Astrocyte (in vitro differentiated cells and primary cell): ENCODE data around the gene FRYL. TPM values are rescaled to one million over a fixed set of nuclear protein-coding genes. Genes with fewer than 3 reads are reported as not detected.

Experiments used
- DNase-seq: peaks from one replicate; pipeline ENCODE4 v3.0.0-alpha.2; 2010; ENCODE audit warnings: low read depth
- FAIRE-seq: peaks from 2 replicates; lab custom pipeline; 2011; peaks lifted over from hg19 to GRCh38; lab: Jason Lieb, UNC
- H2AFZ ChIP-seq: 2 replicates; pipeline ENCODE4 v1.6.0; 2012; ENCODE audit warnings: low read depth, low read length, inconsistent platforms
- H3K27ac ChIP-seq: 2 replicates; pipeline ENCODE4 v1.5.1; 2011; ENCODE audit warnings: low read depth, low read length, inconsistent platforms
- H3K27me3 ChIP-seq: 2 replicates; pipeline ENCODE4 v1.6.0; 2011; ENCODE audit warnings: low read length, inconsistent platforms; ENCODE audit not compliant: insufficient read depth
- H3K36me3 ChIP-seq: 2 replicates; pipeline ENCODE4 v1.5.1; 2011; ENCODE audit warnings: low read length, inconsistent platforms; ENCODE audit not compliant: insufficient read depth
- H3K4me1 ChIP-seq: 2 replicates; pipeline ENCODE4 v1.5.1; 2011; ENCODE audit warnings: low read length, inconsistent platforms; ENCODE audit not compliant: insufficient read depth
- H3K4me2 ChIP-seq: 2 replicates; pipeline ENCODE4 v1.6.0; 2012; ENCODE audit warnings: low read length, inconsistent platforms
- H3K4me3 ChIP-seq: 2 replicates; pipeline ENCODE4 v1.5.1; 2011; ENCODE audit warnings: low read depth, mild to moderate bottlenecking, low read length, inconsistent platforms; ENCODE audit not compliant: insufficient read depth
- H3K79me2 ChIP-seq: 2 replicates; pipeline ENCODE4 v1.6.0; 2012; ENCODE audit warnings: mild to moderate bottlenecking, low read length, inconsistent platforms; ENCODE audit not compliant: insufficient read depth
- H3K9ac ChIP-seq: 2 replicates; pipeline ENCODE4 v1.6.0; 2012; ENCODE audit warnings: mild to moderate bottlenecking, low read length, inconsistent platforms
- H3K9me3 ChIP-seq: 2 replicates; pipeline ENCODE4 v1.5.1; 2012; ENCODE audit warnings: low read depth, mild to moderate bottlenecking, low read length, inconsistent platforms; ENCODE audit not compliant: insufficient read depth
- H4K20me1 ChIP-seq: 2 replicates; pipeline ENCODE4 v1.6.0; 2012; ENCODE audit warnings: low read length, inconsistent platforms; ENCODE audit not compliant: insufficient read depth
- H3K27ac Mint-ChIP-seq: one replicate; pipeline ENCODE4 v1.8.0; 2021; ENCODE audit warnings: mild to moderate bottlenecking, mixed read lengths; ENCODE audit not compliant: unreplicated experiment
- H3K27me3 Mint-ChIP-seq: one replicate; pipeline ENCODE4 v1.8.0; 2021; ENCODE audit warnings: low read depth, mixed read lengths; ENCODE audit not compliant: unreplicated experiment
- H3K36me3 Mint-ChIP-seq: one replicate; pipeline ENCODE4 v1.8.0; 2021; ENCODE audit warnings: low read depth, mixed read lengths; ENCODE audit not compliant: unreplicated experiment
- H3K4me1 Mint-ChIP-seq: one replicate; pipeline ENCODE4 v1.8.0; 2021; ENCODE audit warnings: low read depth, mixed read lengths; ENCODE audit not compliant: unreplicated experiment
- H3K4me3 Mint-ChIP-seq: one replicate; pipeline ENCODE4 v1.8.0; 2021; ENCODE audit warnings: mild to moderate bottlenecking, moderate library complexity, mixed read lengths; ENCODE audit not compliant: unreplicated experiment
- H3K9me3 Mint-ChIP-seq: one replicate; pipeline ENCODE4 v1.8.0; 2021; ENCODE audit warnings: mild to moderate bottlenecking, mixed read lengths; ENCODE audit not compliant: unreplicated experiment
- EZH2 ChIP-seq: IDR thresholded peaks from 2 replicates; pipeline ENCODE4 v1.6.1; 2012; ENCODE audit warnings: mild to moderate bottlenecking, low read length, inconsistent platforms; ENCODE audit not compliant: insufficient read depth
- total RNA-seq: library from RNA; stranded (reverse); gene quantifications from 2 replicates; pipeline ENCODE4 v1.2.1, GENCODE V29; 2021
- TF ChIP-seq, protein P1 (sequence below): IDR thresholded peaks from 2 replicates; pipeline ENCODE4 v1.5.1; 2011; ENCODE audit warnings: low read depth, mild to moderate bottlenecking, inconsistent platforms, low read length, moderate library complexity; ENCODE audit not compliant: insufficient read depth

FRYL gene
- total RNA-seq, 1 donor from 2014 or later, result 70.0 TPM

DNA sequence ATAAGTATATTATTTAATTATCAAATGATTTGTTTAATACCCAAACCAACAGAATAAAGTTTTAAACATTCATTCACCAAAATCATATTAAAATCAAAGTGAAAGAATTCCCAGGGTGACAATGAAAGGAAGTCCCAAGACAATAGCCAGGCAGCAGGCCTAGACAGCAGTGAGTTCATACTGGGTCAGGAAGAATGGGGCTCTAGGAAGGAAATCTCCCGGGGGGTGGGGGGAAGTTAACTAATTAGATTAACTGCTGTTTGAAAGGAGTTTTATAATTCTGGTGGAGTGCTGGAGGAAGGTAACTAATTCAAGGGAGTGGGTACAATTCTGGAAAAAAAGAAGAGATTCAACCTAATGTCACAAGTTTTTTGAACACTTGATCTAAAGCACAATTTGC, 185.9 kb downstream of the FRYL start:
- no peaks in the 10 kb centered on the region for H3K9me3 ChIP-seq
- no peaks in the 10 kb centered on the region for H3K27me3 ChIP-seq
- no peak for FAIRE-seq
- H3K4me3 ChIP-seq, result no peak overlapping the region
- H2AFZ ChIP-seq, result no peak overlapping the region
- peaks cover 10% of the 10 kb centered on the region for H3K36me3 Mint-ChIP-seq
- no peaks in the 10 kb centered on the region for H4K20me1 ChIP-seq
- DNase-seq, result no peak
- H3K4me1 Mint-ChIP-seq, result peaks cover 6% of the 10 kb centered on the region
- H3K4me2 ChIP-seq, result no peak overlapping the region
- no peaks in the 10 kb centered on the region for H3K4me1 ChIP-seq
- peak overlapping the region; percentile 15 for H3K4me3 Mint-ChIP-seq
- TF ChIP-seq, protein P1, sequence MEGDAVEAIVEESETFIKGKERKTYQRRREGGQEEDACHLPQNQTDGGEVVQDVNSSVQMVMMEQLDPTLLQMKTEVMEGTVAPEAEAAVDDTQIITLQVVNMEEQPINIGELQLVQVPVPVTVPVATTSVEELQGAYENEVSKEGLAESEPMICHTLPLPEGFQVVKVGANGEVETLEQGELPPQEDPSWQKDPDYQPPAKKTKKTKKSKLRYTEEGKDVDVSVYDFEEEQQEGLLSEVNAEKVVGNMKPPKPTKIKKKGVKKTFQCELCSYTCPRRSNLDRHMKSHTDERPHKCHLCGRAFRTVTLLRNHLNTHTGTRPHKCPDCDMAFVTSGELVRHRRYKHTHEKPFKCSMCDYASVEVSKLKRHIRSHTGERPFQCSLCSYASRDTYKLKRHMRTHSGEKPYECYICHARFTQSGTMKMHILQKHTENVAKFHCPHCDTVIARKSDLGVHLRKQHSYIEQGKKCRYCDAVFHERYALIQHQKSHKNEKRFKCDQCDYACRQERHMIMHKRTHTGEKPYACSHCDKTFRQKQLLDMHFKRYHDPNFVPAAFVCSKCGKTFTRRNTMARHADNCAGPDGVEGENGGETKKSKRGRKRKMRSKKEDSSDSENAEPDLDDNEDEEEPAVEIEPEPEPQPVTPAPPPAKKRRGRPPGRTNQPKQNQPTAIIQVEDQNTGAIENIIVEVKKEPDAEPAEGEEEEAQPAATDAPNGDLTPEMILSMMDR, result no peak
- no peak for TF ChIP-seq EZH2
- H3K9me3 Mint-ChIP-seq, result no peaks in the 10 kb centered on the region
- no peak overlapping the region for H3K27ac Mint-ChIP-seq
- H3K9ac ChIP-seq, result no peak overlapping the region
- H3K36me3 ChIP-seq, result peaks cover 16% of the 10 kb centered on the region
- no peak overlapping the region for H3K27ac ChIP-seq
- H3K79me2 ChIP-seq, result no peaks in the 10 kb centered on the region
- H3K27me3 Mint-ChIP-seq, result no peaks in the 10 kb centered on the region

DNA sequence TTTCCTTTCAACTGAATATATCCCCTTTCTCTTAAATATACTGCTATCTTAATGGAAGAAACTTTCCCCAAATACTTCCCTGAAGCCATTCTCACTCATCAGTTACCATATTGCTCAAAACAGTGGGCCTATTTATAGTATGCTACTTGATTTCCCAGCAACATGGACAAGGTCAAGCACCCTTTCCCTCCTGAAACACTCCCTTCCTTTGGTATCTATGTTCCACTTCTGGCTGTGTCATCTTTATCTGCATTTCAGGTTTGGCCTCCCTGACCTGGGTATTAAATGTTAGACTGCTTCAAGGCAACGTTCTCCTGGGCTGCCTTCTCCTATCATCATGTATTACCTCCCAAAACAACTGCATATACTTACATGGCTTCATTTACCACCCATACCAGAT, 188.7 kb downstream of the FRYL start:
- no peak overlapping the region for H2AFZ ChIP-seq
- H4K20me1 ChIP-seq, result no peaks in the 10 kb centered on the region
- no peaks in the 10 kb centered on the region for H3K79me2 ChIP-seq
- Mint-ChIP-seq H3K9me3 (no peaks in the 10 kb centered on the region), H3K27me3 (no peaks in the 10 kb centered on the region), H3K36me3 (peaks cover 16% of the 10 kb centered on the region), H3K4me1 (peaks cover 6% of the 10 kb centered on the region), H3K4me3 (no peak overlapping the region), H3K27ac (peak overlapping the region; percentile 1)
- H3K4me2 ChIP-seq, result no peak overlapping the region
- TF ChIP-seq EZH2, result no peak
- TF ChIP-seq, protein P1, result no peak
- H3K27ac ChIP-seq, result no peak overlapping the region
- FAIRE-seq (no peak), DNase-seq (no peak)
- H3K4me1 ChIP-seq, result no peaks in the 10 kb centered on the region
- H3K9ac ChIP-seq, result no peak overlapping the region
- H3K4me3 ChIP-seq, result no peak overlapping the region
- peaks cover 12% of the 10 kb centered on the region for H3K36me3 ChIP-seq
- no peaks in the 10 kb centered on the region for H3K9me3 ChIP-seq
- no peaks in the 10 kb centered on the region for H3K27me3 ChIP-seq

DNA sequence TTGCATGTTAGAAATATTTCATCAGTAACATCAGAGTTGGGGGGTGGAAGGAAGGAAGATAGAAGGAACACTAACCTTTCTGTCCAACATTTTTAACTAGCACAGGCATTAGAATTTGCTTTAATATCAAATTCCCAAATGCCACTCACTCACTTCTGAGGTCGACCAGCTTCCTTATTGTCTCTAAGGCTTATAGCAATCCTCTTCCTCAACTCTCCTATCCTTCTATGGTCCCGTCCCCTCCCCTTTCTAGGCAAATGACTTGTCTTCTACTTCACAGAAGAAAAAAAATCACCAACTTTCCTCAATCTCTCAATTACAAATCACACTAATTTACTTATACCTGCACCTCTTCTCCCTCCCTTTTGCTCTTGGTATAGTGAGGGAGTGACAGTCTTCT, 189.2 kb downstream of the FRYL start:
- DNase-seq (no peak), FAIRE-seq (no peak)
- no peak overlapping the region for H2AFZ ChIP-seq
- no peaks in the 10 kb centered on the region for H3K27me3 ChIP-seq
- no peaks in the 10 kb centered on the region for H3K4me1 ChIP-seq
- Mint-ChIP-seq H3K4me3 (no peak overlapping the region), H3K9me3 (no peaks in the 10 kb centered on the region), H3K27me3 (no peaks in the 10 kb centered on the region), H3K27ac (no peak overlapping the region), H3K36me3 (peaks cover 16% of the 10 kb centered on the region), H3K4me1 (peaks cover 6% of the 10 kb centered on the region)
- H3K27ac ChIP-seq, result no peak overlapping the region
- no peaks in the 10 kb centered on the region for H3K79me2 ChIP-seq
- TF ChIP-seq EZH2, result no peak
- TF ChIP-seq, protein P1, result no peak
- H3K4me2 ChIP-seq, result no peak overlapping the region
- peaks cover 16% of the 10 kb centered on the region for H3K36me3 ChIP-seq
- no peak overlapping the region for H3K9ac ChIP-seq
- H4K20me1 ChIP-seq, result no peaks in the 10 kb centered on the region
- no peak overlapping the region for H3K4me3 ChIP-seq
- H3K9me3 ChIP-seq, result no peaks in the 10 kb centered on the region
